ENCODE results near the gene HRH1.

- TF ChIP-seq POLR2A (IDR thresholded peaks at IDR 0.05) (no peak), CTCF (IDR thresholded peaks at IDR 0.05) (no peak), EP300 (IDR thresholded peaks at IDR 0.05) (no peak), POLR2AphosphoS5 (IDR thresholded peaks at IDR 0.05) (no peak)
Observed at GRCh38 chr3:11221818-11222415, 67.6 kb downstream of the HRH1 start.
